ENCODE results near the gene CCDC57.

Gene CCDC57

GRCh38 chr17:82061047-82061925, 151.4 kb downstream of the CCDC57 start:
- no peak for DNase-seq (ENCODE audit: low spot score)

GRCh38 chr17:82060614-82061013, 152.0 kb downstream of the CCDC57 start:
- DNase-seq (ENCODE audit: low spot score): no peak

DNA sequence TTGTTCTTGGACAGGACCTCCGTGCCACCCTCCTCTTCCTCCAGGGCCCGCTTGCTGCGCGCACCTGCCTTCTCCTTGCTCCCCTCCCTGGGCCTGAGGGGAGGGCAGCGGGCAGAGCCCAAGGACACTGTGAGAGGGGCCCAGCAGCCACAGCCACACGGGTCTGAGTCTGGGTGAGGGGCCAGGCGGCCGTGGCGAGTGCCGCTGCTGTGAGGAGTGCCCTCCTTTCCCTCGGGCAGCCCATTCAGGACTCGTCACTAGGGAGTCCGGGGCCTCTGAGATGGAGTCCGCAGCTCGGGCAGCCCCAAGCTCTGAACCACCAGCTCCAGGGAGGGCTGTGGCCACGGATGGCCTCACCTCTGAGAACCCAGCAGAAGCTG, 152.7 kb downstream of the CCDC57 start:
- DNase-seq (ENCODE audit: low spot score): no peak

GRCh38 chr17:82059272-82060000, 153.2 kb downstream of the CCDC57 start:
- no peak for DNase-seq (ENCODE audit: low spot score)

GRCh38 chr17:82058855-82059249, 153.8 kb downstream of the CCDC57 start:
- DNase-seq (ENCODE audit: low spot score): no peak

DNA sequence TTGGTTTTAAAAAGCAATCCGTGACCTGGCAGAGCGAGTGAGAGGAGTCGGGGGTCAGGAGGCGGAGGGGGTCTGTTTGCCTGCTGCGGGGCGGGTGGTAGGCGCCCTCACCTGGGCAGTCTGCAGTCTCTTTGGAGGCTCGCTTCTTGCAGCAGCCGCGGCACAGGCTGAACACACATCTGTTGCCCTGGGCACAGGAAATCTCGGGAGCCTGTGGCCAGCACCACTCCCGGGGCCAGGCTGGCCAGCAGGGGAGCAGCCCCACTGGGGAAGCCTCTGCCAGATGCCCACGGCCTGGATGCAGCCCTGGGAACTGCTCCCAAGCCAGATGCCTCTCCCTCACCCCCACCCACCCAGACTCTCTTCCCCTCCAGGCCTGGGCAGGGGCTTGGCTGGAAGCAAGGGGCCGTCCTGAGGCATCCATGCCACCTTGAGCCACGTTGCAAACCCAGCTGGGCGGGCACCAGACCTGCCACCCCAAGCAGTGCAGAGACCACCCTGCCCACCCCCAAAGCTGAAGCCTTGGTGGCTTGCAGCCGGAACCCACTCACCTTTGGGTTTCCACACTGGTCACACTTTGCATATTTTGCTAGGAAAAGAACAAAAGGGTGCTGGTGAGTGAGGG, 154.3 kb downstream of the CCDC57 start:
- DNase-seq (ENCODE audit: low spot score): no peak

- DNase-seq (ENCODE audit: low spot score): no peak
Observed at GRCh38 chr17:82056729-82057621, 155.7 kb downstream of the CCDC57 start.

DNA sequence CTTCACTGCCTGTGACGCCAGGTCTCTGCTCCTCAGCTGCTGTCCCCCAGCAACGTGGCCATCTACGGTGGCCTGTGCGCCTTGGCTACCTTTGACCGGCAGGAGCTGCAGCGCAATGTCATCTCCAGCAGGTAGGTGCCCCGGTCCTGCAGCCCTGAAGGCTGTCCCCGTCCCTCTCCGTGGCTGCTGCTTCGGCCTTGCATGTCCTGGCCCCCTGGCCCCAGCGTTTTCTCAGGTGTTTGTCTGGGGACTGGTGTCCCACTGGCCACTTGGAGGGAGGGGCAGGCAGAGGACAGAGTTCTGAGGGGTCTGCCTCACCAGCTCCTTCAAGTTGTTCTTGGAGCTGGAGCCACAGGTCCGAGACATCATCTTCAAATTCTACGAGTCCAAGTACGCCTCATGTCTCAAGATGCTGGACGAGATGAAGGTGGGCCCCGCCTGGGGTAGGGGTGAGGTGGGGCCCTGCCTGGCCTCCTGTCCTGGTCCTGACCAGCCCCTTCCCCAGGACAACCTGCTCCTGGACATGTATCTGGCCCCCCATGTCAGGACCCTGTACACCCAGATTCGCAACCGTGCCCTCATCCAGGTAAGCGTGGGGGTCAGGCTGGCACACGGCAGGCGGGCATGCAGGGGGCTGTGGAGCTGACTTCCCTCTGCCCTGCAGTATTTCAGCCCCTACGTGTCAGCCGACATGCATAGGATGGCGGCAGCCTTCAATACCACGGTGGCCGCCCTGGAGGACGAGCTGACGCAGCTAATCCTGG, 156.5 kb downstream of the CCDC57 start:
- DNase-seq (ENCODE audit: low spot score): no peak

DNA sequence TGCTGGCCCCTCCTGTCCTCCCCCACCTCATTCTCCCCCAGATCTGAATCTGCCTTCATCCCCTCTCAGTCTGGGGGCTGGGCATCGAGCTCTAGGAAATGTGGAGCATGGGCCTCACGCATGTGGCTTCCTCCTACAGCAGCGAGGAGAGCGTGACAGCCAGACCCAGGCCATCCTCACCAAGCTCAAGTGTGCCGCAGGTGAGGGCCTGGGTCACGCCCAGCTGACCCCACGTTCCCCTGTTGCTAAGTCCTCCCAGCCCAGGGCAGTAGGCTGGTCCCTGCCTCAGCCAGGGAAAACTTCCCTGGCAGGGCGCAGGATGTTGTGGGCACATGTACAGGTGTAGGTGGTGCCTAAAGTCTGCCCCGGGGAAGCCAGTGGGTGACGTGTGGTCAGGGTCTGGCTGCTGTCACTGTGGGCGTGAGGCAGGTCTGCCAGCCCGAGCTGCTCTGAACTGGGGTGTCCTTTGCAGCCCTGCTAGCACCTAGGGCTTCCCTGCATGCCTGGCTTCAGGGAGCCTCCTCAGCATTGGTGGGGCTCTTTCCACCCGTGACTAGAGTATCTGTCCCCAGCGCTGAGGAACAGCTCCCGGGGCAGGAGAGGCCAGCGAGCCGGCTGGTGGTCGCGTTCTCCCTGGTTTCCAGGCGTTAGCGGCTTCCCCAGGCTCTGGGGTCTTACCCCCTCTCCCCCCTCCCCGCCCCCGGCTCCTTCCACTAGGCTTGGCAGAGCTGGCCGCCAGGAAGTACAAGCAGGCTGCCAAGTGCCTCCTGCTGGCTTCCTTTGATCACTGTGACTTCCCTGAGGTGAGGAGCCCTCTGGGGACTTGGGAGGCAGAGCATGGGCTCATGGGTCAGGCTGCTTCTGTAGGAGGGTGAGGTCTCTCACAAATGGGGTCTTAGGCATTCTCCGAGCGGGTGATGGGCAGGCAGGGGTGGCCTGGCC, 157.3 kb downstream of the CCDC57 start:
- DNase-seq (ENCODE audit: low spot score): no peak

DNA sequence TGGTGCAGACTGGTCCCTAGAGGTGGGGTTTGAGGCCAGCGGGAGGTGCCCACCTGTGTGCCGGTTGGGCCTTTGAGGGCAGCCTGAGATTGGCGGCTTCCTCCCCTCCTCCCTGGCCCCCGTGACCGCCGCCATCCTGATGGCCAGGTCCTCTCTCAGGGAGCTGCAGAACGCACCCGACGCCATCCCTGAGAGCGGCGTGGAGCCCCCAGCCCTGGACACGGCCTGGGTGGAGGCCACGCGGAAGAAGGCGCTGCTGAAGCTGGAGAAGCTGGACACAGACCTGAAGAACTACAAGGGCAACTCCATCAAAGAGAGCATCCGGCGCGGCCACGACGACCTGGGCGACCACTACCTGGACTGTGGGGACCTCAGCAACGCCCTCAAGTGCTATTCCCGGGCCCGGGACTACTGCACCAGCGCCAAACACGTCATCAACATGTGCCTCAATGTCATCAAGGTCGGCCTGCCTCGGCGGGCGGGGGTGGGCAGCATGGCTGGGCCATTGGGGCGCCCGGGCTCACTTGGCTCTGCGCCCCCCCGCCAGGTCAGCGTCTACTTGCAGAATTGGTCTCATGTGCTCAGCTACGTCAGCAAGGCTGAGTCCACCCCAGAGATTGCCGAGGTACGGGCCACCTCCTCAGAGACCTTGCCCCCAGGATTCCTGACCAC, 158.2 kb downstream of the CCDC57 start:
- DNase-seq (ENCODE audit: low spot score): no peak

GRCh38 chr17:82053556-82054263, 158.9 kb downstream of the CCDC57 start:
- no peak for DNase-seq (ENCODE audit: low spot score)

GRCh38 chr17:82053130-82053529, 159.5 kb downstream of the CCDC57 start:
- DNase-seq (ENCODE audit: low spot score): no peak

DNA sequence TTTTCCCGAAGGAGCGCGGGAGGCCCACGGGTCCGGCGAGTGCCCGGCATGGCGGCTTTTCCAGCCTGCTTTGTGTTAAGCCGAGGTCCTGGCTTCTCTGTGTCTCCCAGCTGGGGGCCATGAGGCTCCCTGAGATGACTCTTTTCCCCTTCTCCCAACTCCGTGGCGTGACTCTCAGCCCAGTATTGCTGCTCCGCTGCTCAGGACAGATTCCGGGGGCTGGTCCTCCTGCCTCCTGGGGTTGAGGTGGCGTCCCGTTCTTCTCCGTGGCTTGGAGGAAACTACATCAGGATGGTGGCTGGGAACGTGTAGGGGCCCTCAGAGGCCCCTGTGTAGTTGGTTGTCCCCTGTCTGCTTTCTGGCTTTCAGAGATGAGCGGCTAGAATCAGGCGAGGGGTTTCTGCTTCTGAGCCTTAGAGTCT, 160.0 kb downstream of the CCDC57 start:
- no peak for DNase-seq (ENCODE audit: low spot score)

- DNase-seq (ENCODE audit: low spot score): peak; percentile 75
Observed at GRCh38 chr17:82051776-82052637, 160.6 kb downstream of the CCDC57 start, which contains the start of the genes GPS1 and RFNG. GPS1 (plus strand) TSS chr17:82051898; CDS start chr17:82051932, 34 bp downstream. RFNG (minus strand) TSS chr17:82051811; CDS start chr17:82051766, 45 bp downstream.
